Upper lobe of right lung (tissue), 1 donor: ENCODE measurements around the gene RASGRF1. TPM values are rescaled to one million over a fixed set of nuclear protein-coding genes. Genes with fewer than 3 reads are reported as not detected.

Experiments
- ATAC-seq: fragments of 200-7000 bp; cut with Tn5 transposase; one replicate; pipeline ENCODE4 v1.9.1; 2020; ENCODE audit warnings: mild to moderate bottlenecking, moderate library complexity
- DNase-seq: peaks from one replicate; pipeline ENCODE4 v3.0.0-alpha.2; 2020
- H3K27ac ChIP-seq: fragments of 200-600 bp; one replicate; pipeline ENCODE4 v1.8.0; 2022
- H3K27me3 ChIP-seq: fragments of 200-600 bp; one replicate; pipeline ENCODE4 v1.8.0; 2022; ENCODE audit warnings: mild to moderate bottlenecking
- H3K36me3 ChIP-seq: fragments of 200-600 bp; one replicate; pipeline ENCODE4 v1.8.0; 2022
- H3K4me1 ChIP-seq: fragments of 200-600 bp; one replicate; pipeline ENCODE4 v1.8.0; 2022
- H3K4me3 ChIP-seq: fragments of 200-600 bp; one replicate; pipeline ENCODE4 v1.8.0; 2022; ENCODE audit warnings: mild to moderate bottlenecking
- H3K9me3 ChIP-seq: fragments of 200-600 bp; one replicate; pipeline ENCODE4 v1.8.0; 2022
- CTCF ChIP-seq: fragments of 200-600 bp; IDR thresholded peaks from one replicate; pipeline ENCODE4 v1.8.0; 2022; ENCODE audit warnings: antibody characterized with exemption
- intact Hi-C: fragments of 100-400 bp; cut with DNase I; formaldehyde crosslinking; loops from one replicate; pipeline ENCODE4 v1.11.0; 2022
- total RNA-seq: library from RNA; stranded (reverse); fragmentation: NEBNext Ultra II Directional; extraction: Animal tissue kit (Norgen Biotek cat#: 25700); gene quantifications from one replicate; pipeline ENCODE4 v1.2.1, GENCODE V29; 2021
- donor health status: DM: no; HTN: yes; CAD: no; lungs with severe emphysema.

Gene RASGRF1
- total RNA-seq, 1 donor from 2014 or later = 105 TPM

GRCh38 chr15:78983146-78983918 lies 107.2 kb downstream of the RASGRF1 start:
- H3K27me3 ChIP-seq = no peaks in the 10 kb centered on the region
- no peak overlapping the region for H3K27ac ChIP-seq
- no peak for TF ChIP-seq CTCF
- no peaks in the 10 kb centered on the region for H3K9me3 ChIP-seq
- H3K4me3 ChIP-seq = no peak overlapping the region
- no peak for DNase-seq
- intact Hi-C loops = no loop called here
- ATAC-seq = no peak
- H3K36me3 ChIP-seq = no peaks in the 10 kb centered on the region
- H3K4me1 ChIP-seq = peaks cover 8% of the 10 kb centered on the region

- H3K4me3 ChIP-seq = no peak overlapping the region
- intact Hi-C loops = no loop called here
- peaks cover 2% of the 10 kb centered on the region for H3K4me1 ChIP-seq
- no peak for TF ChIP-seq CTCF
- ATAC-seq (no peak), DNase-seq (no peak)
- H3K27ac ChIP-seq = no peak overlapping the region
- no peaks in the 10 kb centered on the region for H3K9me3 ChIP-seq
- no peaks in the 10 kb centered on the region for H3K36me3 ChIP-seq
- H3K27me3 ChIP-seq = no peaks in the 10 kb centered on the region
These were observed 107.8 kb downstream of the RASGRF1 start for GRCh38 chr15:78982736-78983135.

- no peaks in the 10 kb centered on the region for H3K36me3 ChIP-seq
- no peak overlapping the region for H3K27ac ChIP-seq
- no peaks in the 10 kb centered on the region for H3K27me3 ChIP-seq
- intact Hi-C loops = no loop called here
- no peaks in the 10 kb centered on the region for H3K4me1 ChIP-seq
- no peak for TF ChIP-seq CTCF
- H3K4me3 ChIP-seq = no peak overlapping the region
- ATAC-seq (no peak), DNase-seq (no peak)
- no peaks in the 10 kb centered on the region for H3K9me3 ChIP-seq
These were observed 108.9 kb downstream of the RASGRF1 start for GRCh38 chr15:78981532-78982313.

- Histone ChIP-seq H3K9me3 (no peaks in the 10 kb centered on the region), H3K27ac (no peak overlapping the region), H3K4me3 (no peak overlapping the region), H3K4me1 (no peaks in the 10 kb centered on the region), H3K27me3 (no peaks in the 10 kb centered on the region), H3K36me3 (no peaks in the 10 kb centered on the region)
- peak; percentile 65 for ATAC-seq
- TF ChIP-seq CTCF = peak; percentile 71
- intact Hi-C loops = no loop called here
- no peak for DNase-seq
These were observed 110.9 kb downstream of the RASGRF1 start for GRCh38 chr15:78979456-78980320.

GRCh38 chr15:78978601-78979179 lies 111.9 kb downstream of the RASGRF1 start:
- intact Hi-C loops = no loop called here
- ATAC-seq (no peak), DNase-seq (no peak)
- no peak overlapping the region for H3K4me3 ChIP-seq
- H3K36me3 ChIP-seq = no peaks in the 10 kb centered on the region
- TF ChIP-seq CTCF = no peak
- H3K9me3 ChIP-seq = no peaks in the 10 kb centered on the region
- H3K27ac ChIP-seq = no peak overlapping the region
- no peaks in the 10 kb centered on the region for H3K27me3 ChIP-seq
- H3K4me1 ChIP-seq = no peaks in the 10 kb centered on the region
